Right lobe of liver (tissue), 6 donors: ENCODE results near the gene C3orf22. TPM values are rescaled to one million over a fixed set of nuclear protein-coding genes. Genes with fewer than 3 reads are reported as not detected.

Source experiments
- ATAC-seq, 4 donors: fragments of 200-7000 bp; cut with Tn5 transposase; one replicate each; pipeline ENCODE4 v1.9.1; 2020; ENCODE audit warnings: mild to moderate bottlenecking in 4 of 4, moderate library complexity in 4 of 4
- DNase-seq, 3 donors: peaks; one replicate each; pipeline ENCODE4 v3.0.0-alpha.2; 2020
- H3K27ac ChIP-seq, 3 donors: fragments of 200-600 bp; one replicate each; pipeline ENCODE4 v1.8.0; 2022
- H3K27me3 ChIP-seq, 2 donors: fragments of 200-600 bp; one replicate each; pipeline ENCODE4 v1.8.0; 2022
- H3K36me3 ChIP-seq, 4 donors: fragments of 200-600 bp; sonication (generic) in 1 of 4; one replicate each; pipeline versions ENCODE4 v1.5.1 to v1.8.0; 2017 to 2022; ENCODE audit warnings: control low read depth in 1 of 4
- H3K4me1 ChIP-seq, 4 donors: fragments of 200-600 bp; sonication (generic) in 1 of 4; one replicate each; pipeline versions ENCODE4 v1.5.1 to v1.8.0; 2017 to 2022; ENCODE audit warnings: control low read depth in 1 of 4
- H3K4me3 ChIP-seq, 3 donors: fragments of 200-600 bp; one replicate each; pipeline ENCODE4 v1.8.0; 2022
- H3K9me3 ChIP-seq, 4 donors: fragments of 200-600 bp; sonication (generic) in 1 of 4; one replicate each; pipeline versions ENCODE4 v1.5.1 to v1.8.0; 2017 to 2022; ENCODE audit warnings: control low read depth in 1 of 4
- POLR2A ChIP-seq: fragments of 450-650 bp; IDR thresholded peaks from one replicate; pipeline ENCODE4 v1.6.1; 2017; ENCODE audit warnings: antibody characterized with exemption, mild to moderate bottlenecking
- WGBS: methylation state at CpG from one replicate; pipeline ENCODE4 v1.1.6; 2018; ENCODE audit warnings: low coverage, low lambda C conversion rate; ENCODE audit not compliant: insufficient coverage; ENCODE audit errors: missing lambda C conversion rate; 5-methylcytosine and 5-hydroxymethylcytosine counted together
- intact Hi-C, 2 donors: fragments of 100-400 bp; cut with DNase I; formaldehyde crosslinking; loops; one replicate each; pipeline versions ENCODE4 v1.11.2 to v1.14.1; 2022
- total RNA-seq, 6 experiments: library from RNA; depleted of rRNA in 2 of 6; stranded (reverse); fragments of >200 nt in 2 of 6; fragmentation: NEBNext Ultra II Directional in 3 of 6; extraction: Animal tissue kit (Norgen Biotek cat#: 25700) in 3 of 6; gene quantifications; one replicate each; pipeline versions ENCODE4 v1.1.0 to v1.2.4, GENCODE V29; 2016 to 2023
- TF ChIP-seq, protein P1 (sequence below), 4 donors: fragments of 200-600 bp in 3 of 4; fragments of 450-650 bp in 1 of 4; IDR thresholded peaks; one replicate each; pipeline versions ENCODE4 v1.5.1 to v1.8.0; 2016 to 2022; ENCODE audit warnings: antibody characterized with exemption in 4 of 4, mild to moderate bottlenecking in 2 of 4
- donor health status: DM: no; HTN: yes; CAD: no.
- donor health status: DM: no; HTN: no; CAD: no.
- donor health status: DM: no; HTN: no; CAD: no.
- donor health status: DM: no; HTN: yes; CAD: no.
- donor health status: DM: no; HTN: yes; CAD: no.

The C3orf22 gene
- total RNA-seq, 6 experiments from 2014 or later = not detected

DNA sequence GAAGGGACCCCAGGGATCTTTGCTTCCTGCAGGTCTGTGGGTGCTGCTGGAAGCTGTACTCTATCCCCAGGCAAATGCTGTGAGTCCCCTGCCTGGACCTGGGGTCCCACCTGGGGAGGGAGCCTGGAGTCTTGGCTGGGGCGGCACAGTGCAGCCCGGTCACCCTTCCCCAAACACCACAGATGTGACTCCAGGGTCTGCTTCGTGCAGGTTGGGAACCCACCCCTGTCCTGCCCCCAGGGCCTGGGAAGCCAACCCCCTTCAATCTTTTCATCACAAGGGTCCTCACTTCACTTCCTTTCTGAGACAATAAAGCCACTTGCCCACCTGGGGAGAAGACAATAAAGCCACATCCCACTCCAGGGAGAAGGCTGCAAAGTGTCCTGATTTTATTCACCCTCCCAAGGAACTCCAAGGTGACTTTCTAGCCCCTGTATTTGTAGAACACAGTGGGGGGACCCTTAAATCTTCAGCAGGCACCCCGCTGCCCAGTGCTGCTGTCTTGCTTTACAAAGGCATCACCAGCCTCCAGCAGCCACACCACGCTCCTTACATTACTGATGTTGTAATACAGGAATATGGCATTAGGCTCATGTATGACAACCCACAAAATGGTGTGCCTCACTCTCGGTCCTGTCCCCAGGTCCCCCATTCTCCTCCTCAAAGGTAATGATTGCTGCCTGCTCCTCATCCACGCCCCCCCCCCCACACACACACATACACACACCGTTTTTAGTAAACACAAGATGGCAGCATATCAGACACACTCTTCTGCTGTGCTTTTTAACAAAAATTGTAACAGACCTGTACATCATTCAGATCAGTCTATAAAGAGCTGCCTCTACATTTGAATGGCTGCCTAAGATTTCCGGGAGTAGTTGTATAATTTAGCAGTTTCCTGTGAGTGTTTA is 9.9 kb downstream of the C3orf22 start:
- no peak for ATAC-seq
- TF ChIP-seq POLR2A = no peak
- TF ChIP-seq, protein P1, sequence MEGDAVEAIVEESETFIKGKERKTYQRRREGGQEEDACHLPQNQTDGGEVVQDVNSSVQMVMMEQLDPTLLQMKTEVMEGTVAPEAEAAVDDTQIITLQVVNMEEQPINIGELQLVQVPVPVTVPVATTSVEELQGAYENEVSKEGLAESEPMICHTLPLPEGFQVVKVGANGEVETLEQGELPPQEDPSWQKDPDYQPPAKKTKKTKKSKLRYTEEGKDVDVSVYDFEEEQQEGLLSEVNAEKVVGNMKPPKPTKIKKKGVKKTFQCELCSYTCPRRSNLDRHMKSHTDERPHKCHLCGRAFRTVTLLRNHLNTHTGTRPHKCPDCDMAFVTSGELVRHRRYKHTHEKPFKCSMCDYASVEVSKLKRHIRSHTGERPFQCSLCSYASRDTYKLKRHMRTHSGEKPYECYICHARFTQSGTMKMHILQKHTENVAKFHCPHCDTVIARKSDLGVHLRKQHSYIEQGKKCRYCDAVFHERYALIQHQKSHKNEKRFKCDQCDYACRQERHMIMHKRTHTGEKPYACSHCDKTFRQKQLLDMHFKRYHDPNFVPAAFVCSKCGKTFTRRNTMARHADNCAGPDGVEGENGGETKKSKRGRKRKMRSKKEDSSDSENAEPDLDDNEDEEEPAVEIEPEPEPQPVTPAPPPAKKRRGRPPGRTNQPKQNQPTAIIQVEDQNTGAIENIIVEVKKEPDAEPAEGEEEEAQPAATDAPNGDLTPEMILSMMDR (IDR thresholded peaks at IDR 0.05) = no peak
- intact Hi-C loops = no loop called here
- Histone ChIP-seq H3K36me3 (no peaks in the 10 kb centered on the region), H3K27ac (no peak overlapping the region), H3K27me3 (no peaks in the 10 kb centered on the region), H3K4me1 (no peaks in the 10 kb centered on the region), H3K9me3 (no peaks in the 10 kb centered on the region), H3K4me3 (no peak overlapping the region)
- WGBS = 54% methylated on average over 7 of the region's 9 CpGs
- DNase-seq = peak in 2 of 3 donors; percentile 13 to 39

DNA sequence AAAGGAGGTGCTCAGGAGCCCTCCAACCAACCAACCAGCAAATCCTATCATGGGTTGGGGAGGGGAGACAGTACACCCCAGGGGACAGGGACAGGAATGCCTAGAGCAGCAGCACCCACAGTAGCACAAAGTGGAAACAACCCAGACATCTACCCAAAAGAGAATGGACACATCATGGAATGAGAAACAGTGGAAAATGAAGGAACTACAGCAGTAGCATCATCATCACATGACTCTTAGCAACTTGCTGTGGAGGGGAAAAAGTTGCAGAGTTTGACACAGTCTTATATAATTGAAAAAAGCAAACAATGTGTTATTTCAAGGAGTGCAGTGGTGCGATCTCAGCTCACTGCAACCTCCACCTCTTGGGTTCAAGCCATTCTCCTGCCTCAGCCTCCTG is 11.0 kb downstream of the C3orf22 start:
- no peaks in the 10 kb centered on the region for H3K9me3 ChIP-seq
- peak in 1 of 3 donors; percentile 2 for DNase-seq
- ATAC-seq = no peak
- no peak overlapping the region for H3K27ac ChIP-seq
- TF ChIP-seq, protein P1 (IDR thresholded peaks at IDR 0.05) = no peak
- TF ChIP-seq POLR2A = no peak
- H3K4me1 ChIP-seq = no peaks in the 10 kb centered on the region
- H3K27me3 ChIP-seq = no peaks in the 10 kb centered on the region
- WGBS = 57% methylated on average over 1 of the region's 1 CpG
- H3K4me3 ChIP-seq = no peak overlapping the region
- intact Hi-C loops = no loop called here
- H3K36me3 ChIP-seq = peaks cover 0 to 5% (median under 1%) of the 10 kb centered on the region in 4 donors

DNA sequence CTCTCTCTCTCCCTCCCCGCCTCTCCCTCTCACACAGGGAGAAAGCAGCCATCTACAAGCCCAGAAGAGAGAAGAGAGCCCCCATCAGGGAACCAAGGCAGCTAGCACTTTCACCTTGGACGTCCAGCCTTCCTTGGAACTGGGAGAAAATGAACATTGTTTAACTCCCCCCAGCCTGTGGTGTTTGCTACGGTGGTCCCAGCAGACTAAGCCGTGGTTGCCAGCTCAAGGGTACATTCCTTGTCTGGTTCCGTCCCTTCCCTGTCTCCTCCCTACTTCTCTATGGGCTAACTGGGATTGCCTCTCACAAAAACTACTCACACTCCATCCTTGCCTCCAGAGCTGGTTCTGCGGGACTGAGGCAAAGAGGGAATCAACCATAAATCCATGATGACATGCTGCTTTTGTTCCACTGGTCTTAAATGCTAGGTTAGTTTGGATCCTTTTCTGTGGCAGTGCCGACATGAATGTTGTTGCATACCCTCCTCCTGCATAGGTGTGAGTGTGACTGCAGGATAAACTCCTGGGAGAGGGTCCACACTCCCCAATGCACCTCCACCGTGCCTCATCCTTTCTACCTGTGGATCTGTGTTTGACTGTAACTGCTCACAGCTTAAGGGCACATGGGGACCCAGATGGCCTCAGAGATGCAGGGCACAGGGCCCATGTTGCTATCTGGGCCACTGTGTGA is 12.0 kb downstream of the C3orf22 start:
- no peaks in the 10 kb centered on the region for H3K9me3 ChIP-seq
- TF ChIP-seq, protein P1 (IDR thresholded peaks at IDR 0.05) = no peak
- TF ChIP-seq POLR2A = no peak
- no peaks in the 10 kb centered on the region for H3K4me1 ChIP-seq
- no peak overlapping the region for H3K27ac ChIP-seq
- no peak overlapping the region for H3K4me3 ChIP-seq
- ATAC-seq = no peak
- H3K27me3 ChIP-seq = no peaks in the 10 kb centered on the region
- DNase-seq = no peak
- H3K36me3 ChIP-seq = peaks cover 0 to 9% (median 3%) of the 10 kb centered on the region in 4 donors
- intact Hi-C loops = no loop called here
- 86% methylated on average over 1 of the region's 8 CpGs for WGBS

- Histone ChIP-seq H3K9me3 (no peaks in the 10 kb centered on the region), H3K27me3 (no peaks in the 10 kb centered on the region), H3K4me3 (no peak overlapping the region), H3K36me3 (peaks cover 0 to 9% (median 3%) of the 10 kb centered on the region in 4 donors), H3K27ac (no peak overlapping the region), H3K4me1 (no peaks in the 10 kb centered on the region)
- intact Hi-C loops = no loop called here
- no CpG with 5 or more reads among the region's 6 CpGs for WGBS
- DNase-seq (no peak), ATAC-seq (no peak)
- TF ChIP-seq POLR2A = no peak
- TF ChIP-seq, protein P1 (IDR thresholded peaks at IDR 0.05) = no peak
These were observed 12.7 kb downstream of the C3orf22 start for GRCh38 chr3:126546013-126546412.
